DND-41 (cell line): ENCODE measurements around the gene SLC16A14.

Source experiments
- EZH2 ChIP-seq: IDR thresholded peaks from 3 replicates; pipeline ENCODE4 v1.6.1; 2012; ENCODE audit warnings: borderline replicate concordance, low read depth, mild to moderate bottlenecking, moderate library complexity, low read length, inconsistent platforms; ENCODE audit not compliant: severe bottlenecking
- TF ChIP-seq, protein P1 (sequence below): IDR thresholded peaks from 2 replicates; pipeline ENCODE4 v1.5.1; 2012; ENCODE audit warnings: borderline replicate concordance, low read length, moderate library complexity, mild to moderate bottlenecking; ENCODE audit not compliant: poor library complexity, severe bottlenecking; ENCODE audit errors: extremely low read depth

DNA sequence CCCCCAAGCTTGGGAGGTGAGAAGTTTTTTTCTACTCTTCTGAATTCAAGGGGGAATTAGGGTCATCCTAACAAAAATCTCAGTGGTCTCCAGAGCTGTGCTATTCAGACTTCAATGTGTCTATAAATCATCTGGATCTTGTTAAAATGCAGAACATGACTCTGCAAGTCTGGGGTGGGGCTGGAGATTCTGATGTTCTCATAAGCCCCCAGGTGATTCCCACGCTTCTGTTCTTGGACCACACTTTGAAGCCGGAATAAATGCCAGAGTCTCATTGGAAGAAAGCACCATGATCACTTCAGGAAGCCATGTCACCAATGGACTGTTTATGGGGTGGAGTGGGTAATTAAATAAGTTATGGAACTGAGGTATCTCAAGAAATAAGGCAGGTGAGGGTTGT is 22.2 kb upstream of the SLC16A14 start:
- TF ChIP-seq, protein P1, sequence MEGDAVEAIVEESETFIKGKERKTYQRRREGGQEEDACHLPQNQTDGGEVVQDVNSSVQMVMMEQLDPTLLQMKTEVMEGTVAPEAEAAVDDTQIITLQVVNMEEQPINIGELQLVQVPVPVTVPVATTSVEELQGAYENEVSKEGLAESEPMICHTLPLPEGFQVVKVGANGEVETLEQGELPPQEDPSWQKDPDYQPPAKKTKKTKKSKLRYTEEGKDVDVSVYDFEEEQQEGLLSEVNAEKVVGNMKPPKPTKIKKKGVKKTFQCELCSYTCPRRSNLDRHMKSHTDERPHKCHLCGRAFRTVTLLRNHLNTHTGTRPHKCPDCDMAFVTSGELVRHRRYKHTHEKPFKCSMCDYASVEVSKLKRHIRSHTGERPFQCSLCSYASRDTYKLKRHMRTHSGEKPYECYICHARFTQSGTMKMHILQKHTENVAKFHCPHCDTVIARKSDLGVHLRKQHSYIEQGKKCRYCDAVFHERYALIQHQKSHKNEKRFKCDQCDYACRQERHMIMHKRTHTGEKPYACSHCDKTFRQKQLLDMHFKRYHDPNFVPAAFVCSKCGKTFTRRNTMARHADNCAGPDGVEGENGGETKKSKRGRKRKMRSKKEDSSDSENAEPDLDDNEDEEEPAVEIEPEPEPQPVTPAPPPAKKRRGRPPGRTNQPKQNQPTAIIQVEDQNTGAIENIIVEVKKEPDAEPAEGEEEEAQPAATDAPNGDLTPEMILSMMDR: no peak
- no peak for TF ChIP-seq EZH2
